HG02588 (cell line): Measurements from ENCODE around the gene GPC4.
A peak's percentile ranks its signal among the peaks of the same experiment; 100 is the strongest.

Experiments used
- ATAC-seq: cut with Tn5 transposase; IDR thresholded peaks from one replicate; pipeline ENCODE4 v1.9.1; 2021; ENCODE audit warnings: mild to moderate bottlenecking, moderate library complexity; ENCODE audit not compliant: unreplicated experiment

Gene GPC4

DNA sequence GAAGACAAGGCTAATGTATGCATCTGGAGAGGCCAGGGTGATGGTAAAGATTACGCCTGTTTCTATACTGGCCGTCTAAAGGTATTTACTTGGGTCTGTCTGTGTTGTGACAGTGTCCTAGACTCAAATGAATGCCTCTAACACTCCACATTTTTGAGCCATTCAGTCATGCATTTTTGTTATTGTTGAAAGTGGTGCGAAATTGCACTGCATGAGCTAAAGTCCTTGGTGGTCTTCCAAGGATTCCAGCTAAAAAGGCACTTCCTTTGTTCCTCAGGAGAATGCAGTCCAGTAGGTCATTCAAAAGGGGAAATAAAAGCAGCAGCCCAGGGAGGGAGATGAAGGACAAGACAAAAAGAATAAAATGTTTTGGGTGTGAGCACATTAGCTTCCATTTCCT is 3.0 kb downstream of the GPC4 start:
- ATAC-seq, result no peak

- no peak for ATAC-seq
These were observed 4.7 kb downstream of the GPC4 start for GRCh38 chrX:133410550-133410949.

- ATAC-seq, result no peak
These were observed 9.6 kb downstream of the GPC4 start for GRCh38 chrX:133405498-133406185.

DNA sequence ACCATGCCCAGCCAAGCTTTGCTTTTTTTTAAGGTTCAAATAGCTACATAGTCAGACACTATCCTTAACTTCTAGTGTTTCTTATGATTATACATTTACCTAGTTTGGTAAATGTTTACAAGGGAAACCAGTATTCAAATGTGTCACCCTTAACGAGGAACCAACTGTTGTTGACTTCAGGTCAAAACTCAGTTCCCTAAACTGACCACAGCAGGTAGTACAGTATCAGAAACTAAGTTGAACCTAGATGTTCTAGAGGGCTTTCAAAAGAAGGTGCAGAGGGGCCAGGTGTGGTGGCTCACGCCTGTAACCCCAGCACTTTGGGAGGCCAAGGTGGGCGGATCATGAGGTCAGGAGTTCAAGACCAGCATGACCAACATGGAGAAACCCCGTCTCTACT is 11.3 kb downstream of the GPC4 start:
- ATAC-seq, result no peak

- no peak for ATAC-seq
These were observed 12.3 kb downstream of the GPC4 start for GRCh38 chrX:133402830-133403625.

DNA sequence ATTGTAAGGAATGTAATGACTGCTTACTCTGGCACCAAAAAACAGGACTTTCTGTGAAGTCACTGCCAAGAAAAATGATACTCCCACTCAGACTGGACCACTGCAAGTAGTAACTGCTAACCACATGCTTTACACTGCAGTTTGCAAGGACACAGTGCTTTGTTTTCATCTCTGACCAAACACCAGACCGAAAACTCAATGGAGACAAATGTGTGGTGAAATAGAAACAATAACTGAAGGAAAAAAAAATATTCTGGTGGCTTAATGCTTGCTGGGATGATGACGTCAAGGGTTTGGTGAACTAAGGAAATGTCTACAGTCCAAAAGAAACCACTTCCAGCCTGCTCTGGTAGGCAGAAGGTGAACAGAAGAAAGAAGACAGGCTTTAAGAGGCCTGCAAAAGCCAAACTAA is 13.2 kb downstream of the GPC4 start:
- ATAC-seq, result no peak

DNA sequence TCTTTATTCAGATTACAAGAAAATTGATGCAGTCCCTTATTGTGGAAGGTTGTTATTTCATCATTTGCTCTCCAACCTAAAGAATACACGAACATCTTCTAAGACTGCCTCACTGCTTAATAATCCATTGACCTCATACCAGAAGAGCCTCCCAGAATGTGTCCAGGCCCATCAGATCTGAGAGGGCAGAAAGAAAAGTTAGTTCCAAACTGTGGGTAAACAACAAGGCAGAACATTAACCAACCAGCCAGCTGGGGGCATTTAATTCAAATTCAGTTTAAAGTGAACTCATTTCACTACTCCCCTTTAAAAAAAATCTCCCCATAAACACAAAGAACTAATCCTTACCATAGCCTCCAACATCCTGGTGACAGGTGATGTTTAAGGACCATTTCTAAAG is 13.8 kb downstream of the GPC4 start:
- ATAC-seq, result no peak

DNA sequence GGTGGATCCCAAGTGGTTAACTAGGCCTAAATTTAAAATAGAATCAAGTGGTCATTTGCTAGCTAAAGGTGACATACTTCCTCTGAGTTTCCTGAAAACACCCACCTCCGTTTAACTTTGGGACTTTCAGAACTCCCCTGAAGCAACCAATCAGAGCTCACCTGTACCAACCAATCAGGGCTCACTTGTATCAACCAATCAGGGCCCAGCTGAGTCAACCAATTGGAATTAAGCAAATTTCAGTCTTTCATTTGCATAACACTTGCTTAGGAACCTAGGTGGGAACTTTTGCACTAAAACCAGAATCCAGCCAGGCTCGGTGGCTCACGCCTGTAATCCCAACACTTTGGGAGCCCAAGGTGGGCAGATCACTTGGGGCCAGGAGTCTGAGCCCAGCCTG is 15.9 kb downstream of the GPC4 start:
- no peak for ATAC-seq

DNA sequence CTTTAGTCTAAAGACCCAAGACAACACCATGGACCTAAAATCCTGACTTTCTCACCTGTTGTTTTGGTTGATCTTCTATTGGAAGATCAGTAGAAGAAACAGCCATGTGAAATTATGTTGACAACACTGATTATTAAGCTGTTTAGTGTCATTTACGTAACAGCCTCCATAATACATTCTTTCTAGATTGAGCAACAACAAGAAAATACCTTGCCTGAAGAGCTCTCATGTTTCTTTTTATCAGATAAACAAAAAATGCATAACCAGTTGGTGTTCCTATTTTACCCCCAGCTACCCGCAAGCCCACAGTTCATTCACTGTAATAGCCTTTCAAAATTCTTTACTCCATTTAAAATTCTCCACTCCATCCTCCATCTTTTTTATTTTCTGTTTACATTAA is 20.5 kb downstream of the GPC4 start:
- no peak for ATAC-seq

DNA sequence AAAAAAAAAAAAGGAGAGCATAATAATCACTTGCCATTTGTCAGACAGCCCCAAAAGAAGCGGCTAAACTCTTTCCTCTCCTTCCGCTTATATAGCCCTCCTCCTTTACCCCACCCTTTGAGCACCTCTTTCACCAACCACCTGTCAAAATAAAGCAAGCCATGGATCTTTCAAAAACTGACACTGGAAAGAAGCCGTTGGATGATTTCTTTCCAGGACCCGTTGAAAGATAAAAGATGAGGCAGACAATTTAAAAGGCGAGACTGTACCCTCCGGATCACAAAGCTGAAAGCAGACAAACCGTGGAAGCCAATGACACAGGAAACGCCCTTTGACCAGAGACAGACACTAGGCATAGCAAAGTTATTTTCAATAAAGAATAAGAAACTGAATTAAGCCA is 22.6 kb downstream of the GPC4 start:
- ATAC-seq, result no peak

- no peak for ATAC-seq
These were observed 24.2 kb downstream of the GPC4 start for GRCh38 chrX:133391111-133391510.

- no peak for ATAC-seq
These were observed 24.6 kb downstream of the GPC4 start for GRCh38 chrX:133390676-133391075.

DNA sequence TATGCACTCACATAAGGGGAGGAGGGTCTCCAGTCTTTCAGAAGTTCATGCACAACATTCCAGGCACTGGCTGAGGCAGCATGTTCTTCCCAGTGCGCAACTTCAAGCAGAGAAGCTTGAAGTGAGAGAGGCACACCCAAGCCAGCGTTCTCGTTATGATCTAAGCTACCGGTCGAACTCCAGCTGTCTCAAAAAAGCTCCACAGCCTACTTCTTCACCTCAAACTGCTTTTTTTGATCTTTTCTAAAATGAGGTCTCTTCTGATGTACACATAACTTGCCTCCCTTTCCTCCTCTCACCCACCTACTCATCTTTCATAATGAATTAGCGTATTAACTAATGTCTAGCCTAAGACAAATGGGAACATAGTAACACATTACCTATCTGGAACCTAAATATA is 25.3 kb downstream of the GPC4 start:
- ATAC-seq, result peak; percentile 47

DNA sequence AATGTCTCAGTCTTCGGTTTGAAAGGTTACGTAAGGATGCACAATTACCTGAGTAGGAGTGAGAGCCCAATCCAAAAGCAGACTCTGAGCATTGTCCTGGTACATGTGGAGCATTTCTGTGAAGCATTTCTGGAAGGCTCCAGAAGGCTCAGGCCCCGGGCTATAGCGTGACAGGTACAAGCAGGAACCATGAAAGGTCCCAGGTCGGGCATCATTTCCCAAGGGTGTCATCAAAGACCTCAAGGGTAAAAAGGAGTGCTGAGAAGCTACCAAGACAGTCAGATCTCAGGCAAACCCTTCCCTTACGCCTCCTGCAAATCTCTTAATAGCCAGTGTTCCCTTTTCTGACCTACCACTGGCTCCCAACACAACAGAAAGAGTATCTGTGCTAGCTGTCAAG is 30.8 kb downstream of the GPC4 start:
- no peak for ATAC-seq

- ATAC-seq, result peak; percentile 68
These were observed 34.3 kb downstream of the GPC4 start for GRCh38 chrX:133380711-133381619.

- ATAC-seq, result no peak
These were observed 38.9 kb downstream of the GPC4 start for GRCh38 chrX:133376422-133376821.

GRCh38 chrX:133375615-133376340 is 39.5 kb downstream of the GPC4 start:
- ATAC-seq, result no peak

GRCh38 chrX:133374874-133375387 is 40.4 kb downstream of the GPC4 start:
- peak; percentile 37 for ATAC-seq

DNA sequence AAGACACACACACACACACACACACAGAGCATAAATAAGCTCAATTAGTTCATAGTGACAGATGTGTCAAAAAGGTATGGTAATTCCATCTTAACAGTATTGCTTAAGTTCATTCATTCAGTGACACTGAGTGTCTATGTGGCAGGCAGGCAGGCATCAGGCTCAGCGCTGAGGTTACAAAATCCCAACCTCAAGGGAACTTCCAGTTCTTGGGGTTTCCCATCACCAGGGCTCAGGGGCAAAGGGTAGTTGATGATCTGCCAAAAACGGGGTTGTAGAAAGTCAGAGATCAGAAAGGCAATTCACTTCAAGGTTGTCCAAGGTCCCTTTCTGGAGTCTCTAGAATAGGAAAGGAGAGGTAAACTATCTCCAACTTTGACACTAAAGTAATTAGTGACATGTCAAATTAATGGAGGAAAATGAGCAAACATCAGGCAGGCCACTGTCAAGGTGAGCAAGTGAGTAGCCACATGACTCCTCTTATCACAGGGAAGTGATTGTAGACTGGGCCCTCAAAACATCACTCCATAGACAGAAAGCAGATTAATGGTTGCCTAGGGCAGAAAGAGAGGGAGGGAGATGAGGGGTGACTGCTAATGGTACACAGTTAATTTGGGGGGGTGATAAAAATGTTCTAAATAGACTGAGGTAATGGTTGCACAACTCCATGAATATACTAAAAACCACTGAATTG is 41.8 kb downstream of the GPC4 start:
- peak; percentile 65 for ATAC-seq

GRCh38 chrX:133370696-133371275 is 44.5 kb downstream of the GPC4 start:
- no peak for ATAC-seq
